Endothelial cell of umbilical vein (primary cell): ENCODE results near the gene BACH2. TPM values are rescaled to one million over a fixed set of nuclear protein-coding genes. Genes with fewer than 3 reads are reported as not detected.

Source experiments
- BruUV-seq: library from RNA; stranded (reverse); fragments of 400-500 nt; replicated peaks from 2 replicates; lab custom pipeline; 2021; lab: Mats Ljungman, UMichigan
- CTCF ChIA-PET: fragments of 300-600, 350-600 bp; sonication (Branson Sonifier 250); formaldehyde crosslinking; loops from one replicate; lab custom pipeline; 2021; ENCODE audit warnings: antibody characterized with exemption, inconsistent platforms; lab: Charles Lee
- POLR2A ChIA-PET: fragments of 300-600, 350-600 bp; sonication (Branson Sonifier 250); formaldehyde crosslinking; loops from one replicate; lab custom pipeline; 2021; ENCODE audit warnings: antibody characterized with exemption, inconsistent platforms; lab: Charles Lee
- DNase-seq: peaks from one replicate; pipeline ENCODE4 v3.0.0-alpha.2; 2011; ENCODE audit warnings: low read depth, low spot score
- FAIRE-seq: peaks from 2 replicates; lab custom pipeline; 2011; peaks lifted over from hg19 to GRCh38; lab: Jason Lieb, UNC
- H2AFZ ChIP-seq: 2 replicates; pipeline ENCODE4 v1.6.0; 2012; ENCODE audit warnings: low read depth, low read length, control low read depth, inconsistent platforms
- H3K27ac ChIP-seq: 2 replicates; pipeline ENCODE4 v1.5.1; 2011; ENCODE audit warnings: low read depth, mild to moderate bottlenecking, control low read depth, low read length, moderate library complexity; ENCODE audit not compliant: insufficient read depth
- H3K27me3 ChIP-seq, 2 experiments: 2 replicates each; pipeline versions ENCODE4 v1.6.0 to v1.6.1; 2011; ENCODE audit warnings: low read length in 2 of 2, mixed read lengths in 1 of 2; ENCODE audit not compliant: control insufficient read depth in 2 of 2, insufficient read depth in 2 of 2
- H3K36me3 ChIP-seq, 2 experiments: 2 replicates in 1 of 2; 3 replicates in 1 of 2; pipeline ENCODE4 v1.5.1; 2011; ENCODE audit warnings: low read length in 2 of 2, mild to moderate bottlenecking in 1 of 2, moderate library complexity in 1 of 2; ENCODE audit not compliant: control insufficient read depth in 2 of 2, insufficient read depth in 2 of 2; ENCODE audit errors: extremely low read depth in 1 of 2
- H3K4me1 ChIP-seq: 3 replicates; pipeline ENCODE4 v1.5.1; 2011; ENCODE audit warnings: mild to moderate bottlenecking, low read length; ENCODE audit not compliant: control insufficient read depth, insufficient read depth; ENCODE audit errors: extremely low read depth
- H3K4me2 ChIP-seq: 2 replicates; pipeline ENCODE4 v1.6.1; 2011; ENCODE audit warnings: low read length, control low read depth, mixed read lengths; ENCODE audit not compliant: insufficient read depth
- H3K4me3 ChIP-seq, 3 experiments: fragments of 200-600 bp in 1 of 3; sonication (generic), shearing (Covaris generic) in 1 of 3; replicated peaks in 1 of 3; 2 replicates each; pipeline ENCODE4 v1.5.1; 2011 to 2016; ENCODE audit warnings: control low read depth in 3 of 3, low read length in 3 of 3, mild to moderate bottlenecking in 2 of 3, inconsistent platforms in 1 of 3, low read depth in 1 of 3, moderate library complexity in 1 of 3; ENCODE audit not compliant: insufficient read depth in 1 of 3
- H3K79me2 ChIP-seq: 2 replicates; pipeline ENCODE4 v1.6.0; 2012; ENCODE audit warnings: low read length, inconsistent platforms; ENCODE audit not compliant: control insufficient read depth, insufficient read depth
- H3K9ac ChIP-seq: replicated peaks from 2 replicates; pipeline ENCODE3; 2011; ENCODE audit warnings: low read length, control low read depth; ENCODE audit not compliant: insufficient read depth; ENCODE audit errors: extremely low read depth
- H3K9me1 ChIP-seq: replicated peaks from 3 replicates; pipeline ENCODE4 v1.6.0; 2011; ENCODE audit warnings: mild to moderate bottlenecking, low read length; ENCODE audit not compliant: control insufficient read depth, insufficient read depth; ENCODE audit errors: extremely low read depth
- H3K9me3 ChIP-seq: replicated peaks from 2 replicates; pipeline ENCODE4 v1.5.1; 2012; ENCODE audit warnings: low read length, inconsistent platforms; ENCODE audit not compliant: control insufficient read depth, insufficient read depth
- H4K20me1 ChIP-seq: replicated peaks from 2 replicates; pipeline ENCODE3; 2011; ENCODE audit warnings: mild to moderate bottlenecking, low read length; ENCODE audit not compliant: control insufficient read depth, insufficient read depth; ENCODE audit errors: extremely low read depth
- EZH2 ChIP-seq: IDR thresholded peaks from 2 replicates; pipeline ENCODE4 v1.6.1; 2012; ENCODE audit warnings: borderline replicate concordance, low read depth, mild to moderate bottlenecking, moderate library complexity, low read length, inconsistent platforms; ENCODE audit not compliant: severe bottlenecking
- FOS ChIP-seq: IDR thresholded peaks from 2 replicates; pipeline ENCODE4 v1.6.1; 2011; ENCODE audit warnings: mild to moderate bottlenecking, low read length, moderate library complexity, borderline replicate concordance; ENCODE audit not compliant: insufficient read depth
- GATA2 ChIP-seq: IDR thresholded peaks from 2 replicates; pipeline ENCODE4 v1.7.0; 2011; ENCODE audit warnings: low read depth, mild to moderate bottlenecking, moderate library complexity, mixed read lengths, low read length; ENCODE audit not compliant: insufficient read length, insufficient read depth
- JUN ChIP-seq: IDR thresholded peaks from 2 replicates; pipeline ENCODE4 v1.6.1; 2011; ENCODE audit warnings: borderline replicate concordance, low read depth; ENCODE audit not compliant: insufficient read length, insufficient read depth
- MYC ChIP-seq: IDR thresholded peaks from one replicate; pipeline ENCODE4 v1.6.1; 2011; ENCODE audit warnings: mild to moderate bottlenecking, low read depth, low read length
- POLR2A ChIP-seq: IDR thresholded peaks from 2 replicates; pipeline ENCODE4 v1.6.1; 2012; ENCODE audit warnings: low read depth, mild to moderate bottlenecking, control low read depth, low read length
- POLR2AphosphoS5 ChIP-seq: IDR thresholded peaks from 2 replicates; pipeline ENCODE4 v1.6.1; 2012; ENCODE audit warnings: low read depth, mild to moderate bottlenecking, control low read depth, low read length, moderate library complexity; ENCODE audit not compliant: insufficient read depth
- dilution Hi-C: fragments of 300-500 bp; cut with MboI; formaldehyde crosslinking; loops from one replicate; pipeline ENCODE4 v1.15.0; 2019; ENCODE audit warnings: low sequenced_read_pairs; ENCODE audit not compliant: extremely low pct_ligation_motif_present
- intact Hi-C: fragments of 100-400 bp; cut with micrococcal nuclease; formaldehyde crosslinking; loops from one replicate; pipeline ENCODE4 v1.10.0; 2022
- polyA plus RNA-seq, 4 experiments: library from polyadenylated mRNA; depleted of rRNA in 3 of 4; stranded (reverse) in 3 of 4; unstranded in 1 of 4; fragments of >200 nt; gene quantifications; 2 replicates each; pipeline versions ENCODE4 v1.2.1 to v1.2.3, GENCODE V29; 2011 to 2012; ENCODE audit warnings: missing spikeins in 1 of 4
- total RNA-seq: library from RNA; stranded (reverse); gene quantifications from 2 replicates; pipeline ENCODE4 v1.2.3, GENCODE V29; 2021
- TF ChIP-seq, protein P1 (sequence below), 2 donors: IDR thresholded peaks; 1 replicate in 1 of 2; 2 replicates in 1 of 2; pipeline ENCODE4 v1.5.1; 2011; ENCODE audit warnings: low read length in 2 of 2, mild to moderate bottlenecking in 2 of 2, moderate library complexity in 2 of 2, control low read depth in 1 of 2, inconsistent platforms in 1 of 2, low read depth in 1 of 2; ENCODE audit not compliant: insufficient read depth in 1 of 2; ENCODE audit errors: extremely low read depth in 1 of 2
- TF ChIP-seq, protein P2 (sequence below): IDR thresholded peaks from 2 replicates; pipeline ENCODE4 v1.6.1; 2011; ENCODE audit not compliant: insufficient read depth, insufficient read length

Gene BACH2
- total and polyA plus RNA-seq, 2 donors (not counting 3 experiments of a cell fraction or from before 2014, with no cell fraction given) = 1.7 to 5.6 TPM

DNA sequence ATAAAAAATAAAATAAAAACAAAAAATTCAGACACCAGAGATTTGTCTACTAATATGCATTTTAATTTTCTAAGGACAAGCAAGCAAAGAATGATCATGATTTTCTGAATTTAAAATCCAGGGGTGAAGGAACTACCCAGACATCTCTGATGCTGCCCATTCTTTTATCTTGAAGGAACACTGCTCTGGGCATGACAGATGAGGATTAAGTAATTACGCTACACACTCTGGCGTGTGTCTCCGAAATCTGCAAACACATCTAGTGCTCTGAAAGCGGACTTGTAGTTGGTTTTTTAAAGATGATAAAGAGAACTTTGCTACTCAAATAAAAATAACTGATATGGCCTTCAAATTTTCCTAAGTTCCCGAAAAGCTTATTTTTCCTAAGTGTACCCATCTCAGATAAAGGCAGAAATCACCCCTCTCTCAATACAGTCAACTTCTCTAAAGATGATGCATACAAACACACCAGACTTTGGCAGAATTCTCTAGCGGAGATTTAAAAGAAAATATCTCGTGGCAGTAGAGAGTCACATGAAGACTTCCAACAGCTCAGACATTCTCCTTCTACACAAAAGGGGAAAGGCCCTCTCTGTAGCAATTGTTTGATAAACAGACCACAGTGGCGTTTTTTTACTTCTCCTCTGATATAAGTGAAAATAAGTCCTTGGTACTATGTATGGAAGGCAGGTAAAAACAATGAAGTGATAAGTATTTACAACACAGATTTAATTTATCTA lies 133.8 kb downstream of the BACH2 start:
- dilution Hi-C loops = no loop called here
- no peaks in the 10 kb centered on the region for H3K36me3 ChIP-seq
- peaks cover 0 to 1% of the 10 kb centered on the region in 2 experiments for H3K27me3 ChIP-seq
- DNase-seq = no peak
- H3K9ac ChIP-seq = no peak overlapping the region
- POLR2A ChIA-PET = no interaction called here
- no peaks in the 10 kb centered on the region for H3K9me1 ChIP-seq
- no peaks in the 10 kb centered on the region for H3K79me2 ChIP-seq
- no peak overlapping the region for H3K27ac ChIP-seq
- no peak overlapping the region for H2AFZ ChIP-seq
- CTCF ChIA-PET = interaction anchor here (0.8 kb wide), 1 partner anchor 21 kb away, joined by 3 read pairs; no protein-coding TSS in a partner anchor
- no peak overlapping the region for H3K4me3 ChIP-seq
- no peak overlapping the region for H3K4me2 ChIP-seq
- H3K4me1 ChIP-seq = no peaks in the 10 kb centered on the region
- BruUV-seq = no TSS peak
- no peaks in the 10 kb centered on the region for H4K20me1 ChIP-seq
- no peak for TF ChIP-seq FOS
- TF ChIP-seq, protein P1, sequence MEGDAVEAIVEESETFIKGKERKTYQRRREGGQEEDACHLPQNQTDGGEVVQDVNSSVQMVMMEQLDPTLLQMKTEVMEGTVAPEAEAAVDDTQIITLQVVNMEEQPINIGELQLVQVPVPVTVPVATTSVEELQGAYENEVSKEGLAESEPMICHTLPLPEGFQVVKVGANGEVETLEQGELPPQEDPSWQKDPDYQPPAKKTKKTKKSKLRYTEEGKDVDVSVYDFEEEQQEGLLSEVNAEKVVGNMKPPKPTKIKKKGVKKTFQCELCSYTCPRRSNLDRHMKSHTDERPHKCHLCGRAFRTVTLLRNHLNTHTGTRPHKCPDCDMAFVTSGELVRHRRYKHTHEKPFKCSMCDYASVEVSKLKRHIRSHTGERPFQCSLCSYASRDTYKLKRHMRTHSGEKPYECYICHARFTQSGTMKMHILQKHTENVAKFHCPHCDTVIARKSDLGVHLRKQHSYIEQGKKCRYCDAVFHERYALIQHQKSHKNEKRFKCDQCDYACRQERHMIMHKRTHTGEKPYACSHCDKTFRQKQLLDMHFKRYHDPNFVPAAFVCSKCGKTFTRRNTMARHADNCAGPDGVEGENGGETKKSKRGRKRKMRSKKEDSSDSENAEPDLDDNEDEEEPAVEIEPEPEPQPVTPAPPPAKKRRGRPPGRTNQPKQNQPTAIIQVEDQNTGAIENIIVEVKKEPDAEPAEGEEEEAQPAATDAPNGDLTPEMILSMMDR (IDR thresholded peaks at IDR 0.05; ENCODE audit: extremely low read depth in 1 of 2, insufficient read depth in 1 of 2, low read depth in 1 of 2, low read length in 2 of 2) = no peak
- TF ChIP-seq, protein P2, sequence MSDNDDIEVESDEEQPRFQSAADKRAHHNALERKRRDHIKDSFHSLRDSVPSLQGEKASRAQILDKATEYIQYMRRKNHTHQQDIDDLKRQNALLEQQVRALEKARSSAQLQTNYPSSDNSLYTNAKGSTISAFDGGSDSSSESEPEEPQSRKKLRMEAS = no peak
- no peaks in the 10 kb centered on the region for H3K9me3 ChIP-seq
- no peak for FAIRE-seq
- intact Hi-C loops = no loop called here

DNA sequence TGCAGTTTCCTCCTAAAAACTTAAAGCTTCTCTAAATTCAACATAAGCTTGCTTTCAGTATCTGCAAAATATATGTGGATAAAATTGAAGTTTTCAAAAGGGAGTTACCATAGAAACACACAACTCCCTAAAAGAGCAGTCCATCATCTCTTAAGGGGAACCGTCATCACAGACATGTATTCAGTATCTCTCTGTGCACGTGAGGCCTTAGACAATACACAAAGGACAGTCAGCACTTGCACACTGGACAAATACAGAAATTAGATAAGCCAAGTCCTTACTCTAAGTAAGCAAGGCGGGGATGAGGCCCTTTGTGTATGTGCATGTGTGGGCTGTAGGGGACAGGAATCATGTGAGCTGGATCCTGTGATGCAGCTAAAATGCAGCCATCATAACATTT lies 136.6 kb downstream of the BACH2 start:
- dilution Hi-C loops (no loop called here), intact Hi-C loops (no loop called here)
- no peak overlapping the region for H3K4me3 ChIP-seq
- no peak overlapping the region for H3K9ac ChIP-seq
- ChIA-PET CTCF (interaction anchor here (1.3 kb wide), 1 partner anchor 16 kb away, joined by 3 read pairs; no protein-coding TSS in a partner anchor), POLR2A (no interaction called here)
- H3K4me2 ChIP-seq = no peak overlapping the region
- H3K79me2 ChIP-seq = no peaks in the 10 kb centered on the region
- no peaks in the 10 kb centered on the region for H3K36me3 ChIP-seq
- no peak overlapping the region for H2AFZ ChIP-seq
- TF ChIP-seq POLR2A (no peak), GATA2 (no peak), MYC (no peak), POLR2AphosphoS5 (no peak), JUN (no peak), EZH2 (no peak), FOS (no peak)
- TF ChIP-seq, protein P1 (IDR thresholded peaks at IDR 0.05; ENCODE audit: extremely low read depth in 1 of 2, insufficient read depth in 1 of 2, low read depth in 1 of 2, low read length in 2 of 2) = no peak
- TF ChIP-seq, protein P2 = no peak
- H3K9me3 ChIP-seq = no peaks in the 10 kb centered on the region
- H3K9me1 ChIP-seq = no peaks in the 10 kb centered on the region
- H3K27me3 ChIP-seq = peaks cover 0 to 1% of the 10 kb centered on the region in 2 experiments
- H3K4me1 ChIP-seq = no peaks in the 10 kb centered on the region
- BruUV-seq = no TSS peak
- no peak for DNase-seq
- H4K20me1 ChIP-seq = no peaks in the 10 kb centered on the region
- no peak for FAIRE-seq
- H3K27ac ChIP-seq = no peak overlapping the region
